GM19043 (cell line): ENCODE measurements around the gene CHD2.

Experiments
- ATAC-seq: cut with Tn5 transposase; IDR thresholded peaks from one replicate; pipeline ENCODE4 v1.9.1; 2021; ENCODE audit warnings: low read depth; ENCODE audit not compliant: unreplicated experiment

The CHD2 gene

DNA sequence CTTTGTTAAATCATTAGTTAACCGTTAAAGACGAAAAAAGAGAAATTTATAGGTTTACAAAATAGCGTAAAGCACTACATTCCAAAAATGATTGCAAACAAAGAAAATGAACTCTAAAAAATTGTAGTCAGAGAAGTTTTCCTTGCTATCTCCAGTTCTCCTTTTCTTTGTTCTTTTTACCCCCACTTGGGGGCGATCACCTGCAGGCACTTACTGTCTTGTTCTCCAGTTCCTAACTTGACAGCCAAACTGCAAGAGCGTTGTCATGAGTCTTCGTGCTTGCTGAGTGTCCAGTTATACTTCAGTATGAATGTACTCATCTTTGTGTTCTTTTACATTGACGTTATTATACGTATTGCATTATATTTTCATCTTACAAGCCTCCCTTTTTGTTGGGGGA, 54.5 kb downstream of the CHD2 start:
- no peak for ATAC-seq

DNA sequence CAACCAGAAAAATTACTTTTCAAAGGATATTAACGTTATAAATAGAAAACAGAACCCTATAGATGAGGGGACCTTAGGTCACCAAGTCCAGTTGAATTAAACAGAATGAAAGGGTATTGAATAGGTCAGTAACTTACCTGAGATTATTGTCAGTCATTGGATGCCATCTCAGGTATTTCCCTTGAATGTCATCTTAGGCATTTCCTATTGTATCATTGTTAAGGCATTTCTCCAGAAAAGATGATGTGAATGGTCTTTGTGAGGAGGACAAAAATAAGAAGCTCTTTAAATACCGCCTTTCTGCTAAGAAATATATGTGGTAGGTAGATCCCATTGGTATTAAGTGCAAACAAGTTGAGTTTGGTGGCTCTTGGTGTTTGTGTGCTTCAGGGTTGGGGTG, 55.6 kb downstream of the CHD2 start:
- ATAC-seq: no peak

- no peak for ATAC-seq
Observed at GRCh38 chr15:92958105-92958504, 58.0 kb downstream of the CHD2 start.

- ATAC-seq: no peak
Observed at GRCh38 chr15:92959219-92959618, 59.1 kb downstream of the CHD2 start.

DNA sequence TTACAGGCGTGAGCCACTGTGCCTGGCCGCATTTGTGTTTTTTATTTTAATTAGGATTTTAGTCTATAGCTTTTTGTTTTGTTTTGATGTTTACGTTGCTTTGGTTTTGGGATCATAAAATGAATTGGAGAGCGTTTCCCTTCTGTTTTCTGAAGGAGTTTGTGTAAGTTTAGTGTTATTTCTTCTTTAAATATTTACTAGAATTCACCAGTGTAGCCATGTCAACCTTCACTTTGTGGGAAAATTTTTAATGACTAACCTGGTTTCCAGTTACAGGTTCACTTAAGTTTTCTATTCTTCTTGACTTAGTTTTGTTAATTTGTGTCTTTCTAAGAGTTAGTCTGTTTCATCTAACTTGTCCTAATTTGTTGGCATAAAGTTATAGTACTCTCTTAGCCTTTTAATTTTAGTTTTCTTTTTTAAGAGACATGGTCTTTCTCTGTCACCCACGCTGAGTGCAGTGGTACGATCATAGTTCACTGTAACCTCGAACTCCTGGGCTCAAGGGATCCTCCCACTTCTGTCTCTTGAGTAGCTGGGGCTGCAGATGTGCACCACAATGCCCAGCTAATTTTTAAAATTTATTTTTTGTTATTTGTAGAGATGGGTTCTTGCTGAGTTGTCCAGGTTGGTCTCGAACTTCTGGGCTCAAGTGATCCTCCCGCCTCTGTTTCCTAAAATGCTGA, 61.0 kb downstream of the CHD2 start:
- ATAC-seq: no peak

GRCh38 chr15:92962914-92963313, 62.8 kb downstream of the CHD2 start:
- no peak for ATAC-seq

GRCh38 chr15:92963794-92964193, 63.7 kb downstream of the CHD2 start:
- no peak for ATAC-seq

- ATAC-seq: no peak
Observed at GRCh38 chr15:92968926-92969651, 69.0 kb downstream of the CHD2 start.

DNA sequence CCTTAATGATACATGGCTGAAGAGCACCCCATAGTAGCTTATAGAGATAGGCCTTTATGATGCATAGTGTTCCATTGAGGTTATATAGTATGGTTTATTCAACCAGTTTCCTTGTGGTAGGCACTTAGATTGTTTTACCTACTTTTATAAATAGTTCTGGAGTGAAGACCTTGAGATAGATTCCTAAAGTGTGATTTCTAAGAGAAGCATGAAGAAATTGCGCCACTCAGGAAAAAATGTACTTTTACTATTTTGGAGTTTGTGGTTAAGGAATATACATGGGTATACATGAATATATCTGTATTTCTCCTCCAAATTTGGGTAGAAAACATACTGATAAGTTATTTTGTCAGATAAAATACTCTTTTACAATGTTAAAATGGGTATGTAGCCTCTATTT, 70.5 kb downstream of the CHD2 start:
- no peak for ATAC-seq

DNA sequence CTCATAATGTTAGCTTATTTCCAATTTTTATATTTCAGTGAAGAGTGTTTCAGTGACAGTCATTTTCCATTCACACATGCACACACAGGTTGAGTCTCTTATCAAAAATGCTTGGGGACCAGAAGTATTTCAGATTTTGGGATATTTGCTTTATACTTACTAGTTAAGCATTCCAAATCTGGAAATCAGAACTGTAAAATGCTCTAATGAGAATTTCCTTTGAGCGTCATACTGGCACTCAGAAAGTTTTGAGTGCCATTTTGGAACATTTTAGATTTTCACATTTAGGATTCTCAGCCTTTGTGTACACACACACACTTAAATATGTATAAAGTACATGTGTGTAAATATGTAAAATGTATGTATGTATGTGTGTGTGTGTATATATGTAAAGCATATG, 71.0 kb downstream of the CHD2 start:
- no peak for ATAC-seq

DNA sequence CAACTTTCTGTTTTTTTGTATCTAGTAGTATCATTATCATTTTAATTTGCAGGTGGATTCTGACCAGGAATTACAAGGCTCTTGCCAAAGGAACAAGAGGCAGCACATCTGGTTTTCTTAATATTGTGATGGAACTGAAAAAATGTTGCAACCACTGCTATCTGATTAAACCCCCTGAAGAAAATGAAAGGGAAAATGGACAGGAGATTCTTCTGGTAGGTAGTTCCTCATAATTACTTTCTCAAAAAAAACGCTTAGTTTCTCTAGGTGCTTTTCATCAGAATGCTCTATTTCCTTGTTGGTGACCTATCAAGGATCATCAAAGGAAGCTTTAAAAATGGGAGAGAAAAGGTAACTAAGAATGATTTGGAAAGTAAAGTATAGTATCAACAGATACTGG, 71.6 kb downstream of the CHD2 start:
- ATAC-seq: no peak

- no peak for ATAC-seq
Observed at GRCh38 chr15:92974183-92974915, 74.2 kb downstream of the CHD2 start.

- peak; percentile 63 for ATAC-seq
Observed at GRCh38 chr15:92979011-92979701, 79.0 kb downstream of the CHD2 start.

GRCh38 chr15:92981333-92981732, 81.2 kb downstream of the CHD2 start:
- ATAC-seq: no peak

GRCh38 chr15:92984161-92984560, 84.0 kb downstream of the CHD2 start:
- no peak for ATAC-seq

- peak; percentile 85 for ATAC-seq
Observed at GRCh38 chr15:92989470-92989869, 89.3 kb downstream of the CHD2 start.

DNA sequence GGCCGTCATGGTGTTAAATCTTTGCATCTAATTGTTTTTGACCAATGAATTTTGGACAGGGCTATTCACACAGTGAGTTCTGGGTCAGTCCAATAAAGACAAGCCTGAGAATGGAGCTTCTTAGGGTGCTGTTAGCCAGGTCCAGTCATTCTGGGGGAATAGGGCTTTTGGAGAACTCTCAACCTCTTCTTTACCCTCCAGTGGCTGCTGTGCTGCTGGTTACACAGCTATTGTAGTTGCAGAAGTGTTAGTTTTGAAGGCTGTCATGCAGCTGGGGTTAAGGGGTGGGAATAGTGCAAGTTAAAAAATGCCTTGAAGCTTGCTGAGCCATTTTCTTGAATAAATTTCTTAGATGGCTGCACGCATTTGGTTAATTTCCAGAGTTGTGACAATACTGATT, 89.9 kb downstream of the CHD2 start:
- ATAC-seq: no peak

GRCh38 chr15:92992720-92993119, 92.6 kb downstream of the CHD2 start:
- ATAC-seq: no peak

GRCh38 chr15:92997821-92998220, 97.7 kb downstream of the CHD2 start:
- ATAC-seq: no peak

- no peak for ATAC-seq
Observed at GRCh38 chr15:93001156-93001555, 101.0 kb downstream of the CHD2 start.

- ATAC-seq: no peak
Observed at GRCh38 chr15:93001881-93002280, 101.8 kb downstream of the CHD2 start.
